ENCODE results near the gene COL1A1.

Gene COL1A1

GRCh38 chr17:50186661-50187393 lies 14.6 kb downstream of the COL1A1 start:
- no peak for DNase-seq (ENCODE audit: low spot score)

GRCh38 chr17:50185631-50186471 lies 15.6 kb downstream of the COL1A1 start:
- DNase-seq (ENCODE audit: low spot score) = no peak

- DNase-seq (ENCODE audit: low spot score) = peak; percentile 57
Observed at GRCh38 chr17:50184611-50185398, 16.6 kb downstream of the COL1A1 start.

- DNase-seq (ENCODE audit: low spot score) = no peak
Observed at GRCh38 chr17:50184064-50184463, 17.4 kb downstream of the COL1A1 start.

- no peak for DNase-seq (ENCODE audit: low spot score)
Observed at GRCh38 chr17:50183421-50183994, 17.9 kb downstream of the COL1A1 start.

- no peak for DNase-seq (ENCODE audit: low spot score)
Observed at GRCh38 chr17:50182783-50183420, 18.5 kb downstream of the COL1A1 start.

- DNase-seq (ENCODE audit: low spot score) = no peak
Observed at GRCh38 chr17:50181591-50182560, 19.6 kb downstream of the COL1A1 start.

GRCh38 chr17:50181144-50181543 lies 20.3 kb downstream of the COL1A1 start:
- DNase-seq (ENCODE audit: low spot score) = peak; percentile 85

- DNase-seq (ENCODE audit: low spot score) = no peak
Observed at GRCh38 chr17:50180620-50181019, 20.8 kb downstream of the COL1A1 start.

GRCh38 chr17:50180111-50180510 lies 21.3 kb downstream of the COL1A1 start:
- DNase-seq (ENCODE audit: low spot score) = no peak

- DNase-seq (ENCODE audit: low spot score) = peak; percentile 60
Observed at GRCh38 chr17:50177983-50178834, 23.2 kb downstream of the COL1A1 start.

GRCh38 chr17:50177476-50177875 lies 24.0 kb downstream of the COL1A1 start:
- no peak for DNase-seq (ENCODE audit: low spot score)

- no peak for DNase-seq (ENCODE audit: low spot score)
Observed at GRCh38 chr17:50176559-50177357, 24.7 kb downstream of the COL1A1 start.

- DNase-seq (ENCODE audit: low spot score) = no peak
Observed at GRCh38 chr17:50175035-50175807, 26.2 kb downstream of the COL1A1 start.

GRCh38 chr17:50174444-50174843 lies 27.0 kb downstream of the COL1A1 start:
- DNase-seq (ENCODE audit: low spot score) = no peak

- DNase-seq (ENCODE audit: low spot score) = no peak
Observed at GRCh38 chr17:50173335-50173941, 28.0 kb downstream of the COL1A1 start.

- DNase-seq (ENCODE audit: low spot score) = no peak
Observed at GRCh38 chr17:50172936-50173334, 28.5 kb downstream of the COL1A1 start.
